ENCODE results near the gene F2.

Gene F2

GRCh38 chr11:46718155-46719019 lies 626 bp upstream of the F2 start:
- DNase-seq (ENCODE audit: low read depth) = no peak

DNA sequence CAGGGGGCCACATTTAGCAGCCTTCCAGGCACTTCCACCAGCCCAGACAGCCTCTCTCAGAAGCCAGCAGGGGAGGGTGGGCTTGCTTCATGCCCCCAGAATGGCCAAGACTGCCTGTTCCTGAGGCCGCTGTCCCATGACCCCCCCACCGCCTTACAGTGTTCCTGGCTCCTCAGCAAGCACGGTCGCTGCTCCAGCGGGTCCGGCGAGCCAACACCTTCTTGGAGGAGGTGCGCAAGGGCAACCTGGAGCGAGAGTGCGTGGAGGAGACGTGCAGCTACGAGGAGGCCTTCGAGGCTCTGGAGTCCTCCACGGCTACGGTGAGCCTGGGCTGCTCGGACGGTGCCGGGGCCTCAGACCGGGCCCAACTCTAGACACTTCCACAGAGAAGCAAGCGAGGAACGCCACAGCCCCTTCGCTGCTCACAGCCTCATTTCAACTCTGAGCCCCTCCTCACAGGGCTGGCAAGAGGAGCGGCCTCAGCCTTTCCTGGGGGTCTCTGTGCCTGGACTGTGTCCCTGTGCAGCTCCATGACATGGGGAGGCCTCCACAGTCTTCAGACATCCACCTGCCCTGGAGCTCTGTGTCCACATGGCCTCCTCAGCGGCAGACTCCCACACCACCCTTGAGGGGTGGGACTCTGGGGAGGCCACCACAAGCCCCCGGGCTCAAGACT lies 668 bp downstream of the F2 start:
- no peak for DNase-seq (ENCODE audit: low read depth)

DNA sequence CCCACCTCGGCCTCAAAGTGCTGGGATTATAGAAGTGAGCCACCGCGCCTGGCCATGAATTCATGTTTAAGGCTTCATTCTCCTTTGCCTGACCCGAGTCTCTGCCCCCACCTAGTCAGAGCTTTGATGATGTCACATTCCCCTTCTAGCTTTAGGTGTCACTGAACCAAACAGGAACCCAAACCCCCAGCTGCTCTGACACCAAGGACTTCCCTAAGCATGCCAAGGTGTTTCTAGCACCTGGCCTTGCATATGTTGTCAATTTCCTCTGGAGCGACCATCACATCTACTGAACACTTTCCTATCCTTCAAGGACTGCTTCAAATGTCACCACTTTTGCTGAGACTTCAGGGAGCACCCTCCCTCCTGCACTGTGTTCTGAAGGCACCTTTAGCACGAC lies 2.3 kb downstream of the F2 start:
- DNase-seq (ENCODE audit: low read depth) = no peak

GRCh38 chr11:46722566-46723358 lies 3.7 kb downstream of the F2 start:
- DNase-seq (ENCODE audit: low read depth) = no peak

DNA sequence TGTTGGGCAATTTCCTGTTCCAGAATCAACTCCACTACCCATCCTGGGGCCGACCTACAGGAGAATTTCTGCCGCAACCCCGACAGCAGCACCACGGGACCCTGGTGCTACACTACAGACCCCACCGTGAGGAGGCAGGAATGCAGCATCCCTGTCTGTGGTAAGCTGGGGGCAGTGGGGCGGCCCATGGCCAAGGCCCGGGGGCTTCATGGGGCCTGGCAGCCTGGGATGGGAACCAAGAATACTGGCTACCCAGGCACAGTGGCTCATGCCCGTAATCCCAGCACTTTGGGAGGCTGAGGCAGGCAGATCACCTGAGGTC lies 4.3 kb downstream of the F2 start:
- no peak for DNase-seq (ENCODE audit: low read depth)

GRCh38 chr11:46724088-46724487 lies 5.1 kb downstream of the F2 start:
- no peak for DNase-seq (ENCODE audit: low read depth)

DNA sequence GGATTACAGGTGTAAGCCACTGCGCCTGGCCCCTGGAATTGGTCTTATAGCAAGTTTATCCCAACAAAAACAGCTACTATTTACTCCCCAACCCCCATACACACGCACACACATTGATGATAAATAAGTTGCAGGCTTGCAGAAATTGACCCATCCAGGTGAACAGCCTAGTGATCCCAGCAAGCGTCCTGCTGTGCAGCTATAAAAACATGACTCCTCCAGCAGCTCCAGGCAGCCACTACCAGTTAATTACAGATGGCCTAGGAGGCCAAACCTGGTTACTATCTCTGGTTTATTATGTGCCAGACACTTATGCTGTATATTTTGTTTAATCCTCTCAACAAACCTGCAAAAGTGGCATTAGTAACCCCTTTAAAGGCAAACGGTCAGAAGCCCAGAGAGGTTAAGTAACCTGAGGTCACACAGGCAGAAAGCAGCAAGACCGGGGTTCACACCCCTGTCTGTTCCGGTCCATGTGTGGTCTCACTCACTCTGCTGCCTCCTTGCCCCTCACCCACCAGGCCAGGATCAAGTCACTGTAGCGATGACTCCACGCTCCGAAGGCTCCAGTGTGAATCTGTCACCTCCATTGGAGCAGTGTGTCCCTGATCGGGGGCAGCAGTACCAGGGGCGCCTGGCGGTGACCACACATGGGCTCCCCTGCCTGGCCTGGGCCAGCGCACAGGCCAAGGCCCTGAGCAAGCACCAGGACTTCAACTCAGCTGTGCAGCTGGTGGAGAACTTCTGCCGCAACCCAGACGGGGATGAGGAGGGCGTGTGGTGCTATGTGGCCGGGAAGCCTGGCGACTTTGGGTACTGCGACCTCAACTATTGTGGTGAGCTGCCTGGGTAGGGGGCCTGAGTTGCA lies 6.6 kb downstream of the F2 start:
- DNase-seq (ENCODE audit: low read depth) = no peak

- no peak for DNase-seq (ENCODE audit: low read depth)
Measured at GRCh38 chr11:46726206-46726862, 7.3 kb downstream of the F2 start.

GRCh38 chr11:46727952-46728658 lies 9.1 kb downstream of the F2 start:
- no peak for DNase-seq (ENCODE audit: low read depth)

GRCh38 chr11:46728659-46729040 lies 9.6 kb downstream of the F2 start:
- DNase-seq (ENCODE audit: low read depth) = no peak

GRCh38 chr11:46729110-46730027 lies 10.4 kb downstream of the F2 start:
- no peak for DNase-seq (ENCODE audit: low read depth)

GRCh38 chr11:46731545-46731944 lies 12.5 kb downstream of the F2 start:
- no peak for DNase-seq (ENCODE audit: low read depth)

DNA sequence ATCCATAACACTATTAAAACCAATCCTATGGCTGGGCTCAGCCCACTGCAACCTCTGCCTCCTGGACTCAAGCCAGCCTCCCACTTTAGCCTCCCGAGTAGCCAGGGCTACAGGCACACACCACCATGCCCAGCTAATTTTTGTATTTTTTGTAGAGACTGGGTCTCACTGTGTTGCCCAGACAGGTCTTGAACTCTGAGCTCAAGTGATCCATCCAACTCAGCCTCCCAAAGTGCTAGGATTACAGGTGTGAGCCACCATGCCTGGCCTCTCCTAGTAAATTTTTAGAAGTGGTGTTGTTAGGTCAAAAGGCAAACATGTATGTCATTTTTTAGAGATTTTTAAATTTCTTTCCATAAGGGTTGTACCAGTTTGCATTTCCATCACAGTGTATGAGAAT lies 14.2 kb downstream of the F2 start:
- DNase-seq (ENCODE audit: low read depth) = no peak

GRCh38 chr11:46736146-46736545 lies 17.1 kb downstream of the F2 start:
- no peak for DNase-seq (ENCODE audit: low read depth)

- DNase-seq (ENCODE audit: low read depth) = no peak
Measured at GRCh38 chr11:46736615-46737014, 17.6 kb downstream of the F2 start.

- DNase-seq (ENCODE audit: low read depth) = no peak
Measured at GRCh38 chr11:46737699-46738098, 18.7 kb downstream of the F2 start.

DNA sequence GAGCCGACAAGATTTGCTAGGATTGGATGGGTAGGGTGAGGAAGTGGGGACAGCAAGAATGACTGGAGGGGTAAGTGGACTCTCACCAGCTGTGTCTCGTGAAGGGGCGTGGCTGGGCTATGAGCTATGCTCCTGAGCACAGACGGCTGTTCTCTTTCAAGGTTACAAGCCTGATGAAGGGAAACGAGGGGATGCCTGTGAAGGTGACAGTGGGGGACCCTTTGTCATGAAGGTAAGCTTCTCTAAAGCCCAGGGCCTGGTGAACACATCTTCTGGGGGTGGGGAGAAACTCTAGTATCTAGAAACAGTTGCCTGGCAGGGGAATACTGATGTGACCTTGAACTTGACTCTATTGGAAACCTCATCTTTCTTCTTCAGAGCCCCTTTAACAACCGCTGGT lies 19.9 kb downstream of the F2 start:
- DNase-seq (ENCODE audit: low read depth) = no peak

DNA sequence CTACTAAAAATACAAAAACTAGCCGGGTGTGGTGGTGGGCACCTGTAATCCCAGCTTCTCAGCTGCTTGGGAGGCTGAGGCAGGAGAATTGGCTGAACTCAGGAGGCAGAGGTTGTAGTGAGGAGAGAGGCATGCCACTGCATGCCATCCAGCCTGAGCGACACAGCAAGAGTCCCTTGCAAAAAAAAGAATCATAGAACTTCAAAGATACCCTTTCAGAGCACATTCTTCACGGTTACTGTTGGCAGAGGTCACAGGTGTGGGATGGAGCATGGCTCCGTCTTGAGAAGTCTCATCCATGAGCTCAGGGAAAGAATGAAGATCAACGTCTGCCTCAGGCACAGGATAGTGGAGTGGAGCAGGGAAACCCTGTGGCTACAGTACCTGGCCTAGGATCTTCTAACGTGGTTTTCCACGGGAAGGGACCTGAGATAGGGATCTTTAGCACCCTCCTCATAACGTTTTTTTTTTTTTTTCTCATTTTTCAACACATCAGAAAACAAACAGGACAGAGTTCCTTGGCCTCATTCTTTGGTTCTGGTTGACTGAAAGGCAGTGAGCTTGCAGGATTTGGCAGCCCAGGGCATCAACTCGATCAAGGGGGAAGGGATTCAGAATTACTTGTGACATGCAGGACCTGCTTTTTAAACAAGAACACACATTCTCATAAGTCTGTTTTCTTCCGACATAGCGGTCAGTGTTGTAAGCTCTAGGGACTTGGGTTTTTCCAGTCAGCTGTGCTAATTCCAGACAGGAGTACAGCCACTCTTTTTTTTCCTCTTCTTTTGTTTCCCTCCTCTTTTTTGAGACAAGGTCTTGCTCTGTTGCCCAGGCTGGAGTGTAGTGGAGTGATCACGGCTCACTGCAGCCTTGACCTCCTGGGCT lies 22.8 kb downstream of the F2 start:
- DNase-seq (ENCODE audit: low read depth) = no peak

DNA sequence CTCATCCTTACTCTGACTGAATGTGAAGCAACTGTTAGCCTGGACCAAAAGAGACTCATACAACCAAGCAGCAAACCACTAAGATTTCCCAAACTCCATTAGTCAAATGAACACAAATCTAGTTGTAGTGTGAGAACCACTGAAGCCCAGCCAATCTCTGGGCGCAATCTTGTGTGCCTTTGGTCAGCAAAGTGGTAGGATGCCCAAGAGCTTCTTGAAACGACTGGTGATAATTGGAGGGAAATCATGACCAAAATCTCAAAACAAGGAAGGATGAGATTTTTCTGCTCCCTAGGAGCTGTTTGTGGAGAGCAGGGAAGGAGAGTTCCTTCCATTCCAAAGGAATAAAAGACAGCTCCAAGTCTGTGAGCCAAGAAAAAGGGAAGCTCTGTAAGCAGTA lies 24.0 kb downstream of the F2 start:
- no peak for DNase-seq (ENCODE audit: low read depth)
